Hepatocyte (in vitro differentiated cells): ENCODE results near the gene RGS6.

Experiments
- EZH2 ChIP-seq: fragments of 200-600 bp; sonication (generic); IDR thresholded peaks from 2 replicates; pipeline ENCODE4 v1.6.1; 2016; ENCODE audit warnings: antibody characterized with exemption, mild to moderate bottlenecking, borderline replicate concordance
- EZH2phosphoT487 ChIP-seq: fragments of 200-600 bp; sonication (generic); IDR thresholded peaks from one replicate; pipeline ENCODE4 v1.6.1; 2018; ENCODE audit warnings: antibody characterized with exemption, mild to moderate bottlenecking, low read depth, moderate library complexity; ENCODE audit not compliant: unreplicated experiment, severe bottlenecking
- TF ChIP-seq, protein P1 (sequence below): fragments of 200-600 bp; sonication (generic); IDR thresholded peaks from 2 replicates; pipeline ENCODE4 v1.5.1; 2016; ENCODE audit warnings: antibody characterized with exemption, mild to moderate bottlenecking; ENCODE audit not compliant: poor library complexity

DNA sequence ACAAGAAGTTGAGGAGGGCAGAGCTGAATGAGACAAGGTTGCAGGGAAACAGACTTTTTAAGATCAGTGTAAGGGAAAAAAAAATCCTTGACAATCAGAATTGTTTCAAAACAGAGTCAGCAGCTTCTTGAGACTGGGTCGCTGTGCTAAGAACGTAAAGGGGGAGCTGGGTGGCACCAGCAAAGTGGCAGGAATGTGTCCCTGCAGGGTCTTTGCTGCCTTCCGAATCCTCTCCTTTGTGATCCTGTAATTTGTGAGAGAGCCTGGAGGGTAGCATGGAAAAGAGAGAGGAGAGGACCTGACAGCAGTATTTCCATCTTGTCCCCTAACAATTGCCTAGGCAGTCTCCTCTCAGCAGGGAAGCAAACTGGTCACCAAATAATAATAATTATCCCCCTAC is 472.8 kb downstream of the RGS6 start:
- TF ChIP-seq, protein P1, sequence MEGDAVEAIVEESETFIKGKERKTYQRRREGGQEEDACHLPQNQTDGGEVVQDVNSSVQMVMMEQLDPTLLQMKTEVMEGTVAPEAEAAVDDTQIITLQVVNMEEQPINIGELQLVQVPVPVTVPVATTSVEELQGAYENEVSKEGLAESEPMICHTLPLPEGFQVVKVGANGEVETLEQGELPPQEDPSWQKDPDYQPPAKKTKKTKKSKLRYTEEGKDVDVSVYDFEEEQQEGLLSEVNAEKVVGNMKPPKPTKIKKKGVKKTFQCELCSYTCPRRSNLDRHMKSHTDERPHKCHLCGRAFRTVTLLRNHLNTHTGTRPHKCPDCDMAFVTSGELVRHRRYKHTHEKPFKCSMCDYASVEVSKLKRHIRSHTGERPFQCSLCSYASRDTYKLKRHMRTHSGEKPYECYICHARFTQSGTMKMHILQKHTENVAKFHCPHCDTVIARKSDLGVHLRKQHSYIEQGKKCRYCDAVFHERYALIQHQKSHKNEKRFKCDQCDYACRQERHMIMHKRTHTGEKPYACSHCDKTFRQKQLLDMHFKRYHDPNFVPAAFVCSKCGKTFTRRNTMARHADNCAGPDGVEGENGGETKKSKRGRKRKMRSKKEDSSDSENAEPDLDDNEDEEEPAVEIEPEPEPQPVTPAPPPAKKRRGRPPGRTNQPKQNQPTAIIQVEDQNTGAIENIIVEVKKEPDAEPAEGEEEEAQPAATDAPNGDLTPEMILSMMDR, result no peak
- no peak for TF ChIP-seq EZH2
- TF ChIP-seq EZH2phosphoT487, result no peak
